GM12874 (cell line): ENCODE measurements around the gene WFDC1.

Experiments
- CTCF ChIP-seq: IDR thresholded peaks from 2 replicates; pipeline ENCODE4 v1.5.1; 2011; ENCODE audit warnings: low read depth, mild to moderate bottlenecking, control low read depth, low read length, moderate library complexity; ENCODE audit not compliant: insufficient read depth

Gene WFDC1

GRCh38 chr16:84266451-84266850 lies 28.2 kb upstream of the WFDC1 start:
- no peak for TF ChIP-seq CTCF

GRCh38 chr16:84267380-84267779 lies 27.3 kb upstream of the WFDC1 start:
- TF ChIP-seq CTCF, result no peak

GRCh38 chr16:84268291-84269040 lies 26.2 kb upstream of the WFDC1 start:
- TF ChIP-seq CTCF, result no peak

- no peak for TF ChIP-seq CTCF
Observed at GRCh38 chr16:84270071-84270470, 24.6 kb upstream of the WFDC1 start.

GRCh38 chr16:84270531-84270930 lies 24.1 kb upstream of the WFDC1 start:
- no peak for TF ChIP-seq CTCF

GRCh38 chr16:84271037-84271436 lies 23.6 kb upstream of the WFDC1 start:
- no peak for TF ChIP-seq CTCF

- TF ChIP-seq CTCF, result no peak
Observed at GRCh38 chr16:84271866-84272265, 22.8 kb upstream of the WFDC1 start.
